ENCODE data around the gene PRKG1. TPM values are rescaled to one million over a fixed set of nuclear protein-coding genes. Genes with fewer than 3 reads are reported as not detected.

Gene PRKG1
- total and polyA plus RNA-seq, 2 experiments from 2014 or later: 10.7 to 21.8 TPM

DNA sequence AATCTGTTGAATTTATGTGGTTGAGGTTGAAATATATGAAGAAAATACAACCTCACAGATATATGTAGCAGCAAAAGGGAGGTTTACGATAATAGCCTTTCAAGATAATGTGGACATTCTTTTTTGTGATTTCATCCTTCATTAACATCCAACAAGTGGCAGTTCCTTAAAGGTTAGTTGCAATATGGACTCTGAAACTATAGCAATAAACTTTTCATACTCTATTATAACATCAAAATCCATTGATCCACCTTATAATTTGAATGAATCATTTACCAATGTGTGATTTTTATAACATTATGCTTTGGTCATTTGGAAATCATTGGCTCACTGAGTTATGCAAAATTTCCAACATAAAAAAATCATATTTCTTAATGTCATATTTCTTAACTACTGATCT lies 825.9 kb downstream of the PRKG1 start:
- Histone ChIP-seq H3F3A (ENCODE audit: insufficient read depth) (peaks cover 25% of the 10 kb centered on the region), H3K9me3 (ENCODE audit: low read depth) (no peaks in the 10 kb centered on the region), H3K4me1 (ENCODE audit: insufficient read depth) (peaks cover 28% of the 10 kb centered on the region), H3K79me2 (ENCODE audit: insufficient read depth) (no peaks in the 10 kb centered on the region), H4K20me1 (ENCODE audit: insufficient read depth) (no peaks in the 10 kb centered on the region), H3K4me3 (no peak overlapping the region), H3K4me2 (ENCODE audit: unreplicated experiment) (no peak overlapping the region), H3K9ac (no peak overlapping the region), H3K9me2 (ENCODE audit: insufficient read depth) (no peaks in the 10 kb centered on the region; the same call in 1 of the 2 replicates), H2AFZ (no peak overlapping the region), H3K27ac (no peak overlapping the region), H3K27me3 (replicated peaks; ENCODE audit: insufficient read depth) (no peaks in the 10 kb centered on the region), H3K36me3 (ENCODE audit: low read depth) (no peaks in the 10 kb centered on the region)
- DNase-seq: no peak
- 89 to 100% methylated on average over 1 of the region's 1 CpG for WGBS, 2 experiments (ENCODE audit: low coverage in 1 of 2, low lambda C conversion rate in 2 of 2, missing lambda C conversion rate in 2 of 2)
- TF ChIP-seq EZH2phosphoT487 (IDR thresholded peaks at IDR 0.05; ENCODE audit: insufficient read depth, low read depth): no peak
- no peak for TF ChIP-seq EZH2 (IDR thresholded peaks at IDR 0.05; ENCODE audit: insufficient read depth, poor library complexity, severe bottlenecking)
- in situ Hi-C loops (cut with MboI): no loop called here

DNA sequence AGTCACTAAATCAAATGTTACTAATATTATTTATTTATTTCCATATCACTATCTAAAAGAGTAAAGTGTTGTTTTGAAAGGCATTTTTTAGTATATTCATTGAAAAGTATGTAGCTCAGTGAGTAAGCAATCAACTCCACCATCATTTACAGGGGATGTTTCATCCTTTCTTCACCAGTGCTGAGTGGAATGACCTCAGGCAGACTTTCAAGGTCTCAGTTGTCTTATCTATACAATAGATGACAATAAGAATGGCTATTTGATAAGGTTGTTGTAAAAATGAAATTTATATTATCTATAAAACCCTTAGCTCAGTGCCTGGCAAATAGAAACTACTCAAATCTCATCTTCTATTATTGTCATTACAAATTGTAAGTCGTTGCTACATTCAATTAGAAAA lies 829.4 kb downstream of the PRKG1 start:
- no peak overlapping the region for H3K27ac ChIP-seq
- in situ Hi-C loops (cut with MboI): no loop called here
- H3K9ac ChIP-seq: no peak overlapping the region
- no peak overlapping the region for H2AFZ ChIP-seq
- 54 to 62% methylated on average over 1 of the region's 1 CpG for WGBS, 2 experiments (ENCODE audit: low coverage in 1 of 2, low lambda C conversion rate in 2 of 2, missing lambda C conversion rate in 2 of 2)
- no peak overlapping the region for H3K4me2 ChIP-seq (ENCODE audit: unreplicated experiment)
- H4K20me1 ChIP-seq (ENCODE audit: insufficient read depth): no peaks in the 10 kb centered on the region
- H3K27me3 ChIP-seq (replicated peaks; ENCODE audit: insufficient read depth): no peaks in the 10 kb centered on the region
- TF ChIP-seq EZH2phosphoT487 (IDR thresholded peaks at IDR 0.05; ENCODE audit: insufficient read depth, low read depth) (no peak), EZH2 (IDR thresholded peaks at IDR 0.05; ENCODE audit: insufficient read depth, poor library complexity, severe bottlenecking) (no peak)
- no peaks in the 10 kb centered on the region for H3K79me2 ChIP-seq (ENCODE audit: insufficient read depth)
- H3K4me1 ChIP-seq (ENCODE audit: insufficient read depth): no peaks in the 10 kb centered on the region
- no peak for DNase-seq
- H3F3A ChIP-seq (ENCODE audit: insufficient read depth): no peaks in the 10 kb centered on the region
- no peaks in the 10 kb centered on the region; the same call in 1 of the 2 replicates for H3K9me2 ChIP-seq (ENCODE audit: insufficient read depth)
- no peaks in the 10 kb centered on the region for H3K9me3 ChIP-seq (ENCODE audit: low read depth)
- H3K36me3 ChIP-seq (ENCODE audit: low read depth): no peaks in the 10 kb centered on the region
- H3K4me3 ChIP-seq: no peak overlapping the region

DNA sequence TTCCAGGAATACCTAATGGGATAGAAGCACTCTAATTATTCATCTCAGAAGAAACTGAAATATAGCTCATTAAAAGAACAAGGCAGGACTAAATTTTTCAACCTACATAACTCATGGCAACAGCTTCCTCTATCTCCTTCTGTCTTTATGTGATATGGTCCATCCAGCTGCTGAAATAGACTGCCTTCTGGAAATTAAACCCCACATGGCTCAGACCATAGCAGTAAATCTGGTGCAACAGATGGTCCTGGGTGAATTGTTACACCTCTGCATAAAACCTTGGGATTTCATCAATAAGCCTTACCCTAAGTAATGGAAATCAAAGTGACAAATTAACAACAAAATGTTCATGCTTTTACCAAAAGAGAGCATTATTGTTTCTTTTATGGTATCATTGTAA lies 830.7 kb downstream of the PRKG1 start:
- Histone ChIP-seq H3F3A (ENCODE audit: insufficient read depth) (no peaks in the 10 kb centered on the region), H3K79me2 (ENCODE audit: insufficient read depth) (no peaks in the 10 kb centered on the region), H3K4me3 (no peak overlapping the region), H3K9ac (no peak overlapping the region), H3K36me3 (ENCODE audit: low read depth) (no peaks in the 10 kb centered on the region), H3K9me3 (ENCODE audit: low read depth) (no peaks in the 10 kb centered on the region), H3K9me2 (ENCODE audit: insufficient read depth) (no peaks in the 10 kb centered on the region; the same call in 1 of the 2 replicates), H3K27me3 (replicated peaks; ENCODE audit: insufficient read depth) (no peaks in the 10 kb centered on the region), H3K27ac (no peak overlapping the region), H4K20me1 (ENCODE audit: insufficient read depth) (no peaks in the 10 kb centered on the region), H2AFZ (no peak overlapping the region), H3K4me1 (ENCODE audit: insufficient read depth) (peaks cover 2% of the 10 kb centered on the region; the same call in 1 of the 2 replicates), H3K4me2 (ENCODE audit: unreplicated experiment) (no peak overlapping the region)
- in situ Hi-C loops (cut with MboI): no loop called here
- TF ChIP-seq EZH2 (IDR thresholded peaks at IDR 0.05; ENCODE audit: insufficient read depth, poor library complexity, severe bottlenecking) (no peak), EZH2phosphoT487 (IDR thresholded peaks at IDR 0.05; ENCODE audit: insufficient read depth, low read depth) (no peak)
- DNase-seq: no peak

GRCh38 chr10:51907361-51907760 lies 833.1 kb downstream of the PRKG1 start:
- Histone ChIP-seq H3F3A (ENCODE audit: insufficient read depth) (0 out of 2 replicates have a peak, but pooled peaks cover 5% of the 10 kb centered on the region), H3K9me3 (ENCODE audit: low read depth) (no peaks in the 10 kb centered on the region), H3K4me3 (no peak overlapping the region), H4K20me1 (ENCODE audit: insufficient read depth) (no peaks in the 10 kb centered on the region), H2AFZ (no peak overlapping the region), H3K9me2 (ENCODE audit: insufficient read depth) (no peaks in the 10 kb centered on the region; the same call in 1 of the 2 replicates), H3K4me2 (ENCODE audit: unreplicated experiment) (no peak overlapping the region), H3K27ac (no peak overlapping the region), H3K4me1 (ENCODE audit: insufficient read depth) (peaks cover 8% of the 10 kb centered on the region), H3K79me2 (ENCODE audit: insufficient read depth) (no peaks in the 10 kb centered on the region), H3K27me3 (replicated peaks; ENCODE audit: insufficient read depth) (no peaks in the 10 kb centered on the region), H3K36me3 (ENCODE audit: low read depth) (no peaks in the 10 kb centered on the region), H3K9ac (no peak overlapping the region)
- no peak for DNase-seq
- in situ Hi-C loops (cut with MboI): no loop called here
- 58 to 66% methylated on average over 2 of the region's 2 CpGs for WGBS, 2 experiments (ENCODE audit: low coverage in 1 of 2, low lambda C conversion rate in 2 of 2, missing lambda C conversion rate in 2 of 2)
- TF ChIP-seq EZH2 (IDR thresholded peaks at IDR 0.05; ENCODE audit: insufficient read depth, poor library complexity, severe bottlenecking) (no peak), EZH2phosphoT487 (IDR thresholded peaks at IDR 0.05; ENCODE audit: insufficient read depth, low read depth) (no peak)

GRCh38 chr10:51910189-51910588 lies 835.9 kb downstream of the PRKG1 start:
- Histone ChIP-seq H2AFZ (no peak overlapping the region), H3K79me2 (ENCODE audit: insufficient read depth) (no peaks in the 10 kb centered on the region), H3K27ac (no peak overlapping the region), H3K36me3 (ENCODE audit: low read depth) (no peaks in the 10 kb centered on the region), H3K4me1 (ENCODE audit: insufficient read depth) (peaks cover 13% of the 10 kb centered on the region), H3K4me3 (no peak overlapping the region), H3K27me3 (replicated peaks; ENCODE audit: insufficient read depth) (no peaks in the 10 kb centered on the region), H3K4me2 (ENCODE audit: unreplicated experiment) (no peak overlapping the region), H3K9ac (no peak overlapping the region), H3F3A (ENCODE audit: insufficient read depth) (peaks cover 13% of the 10 kb centered on the region; the same call in 1 of the 2 replicates), H3K9me2 (ENCODE audit: insufficient read depth) (no peaks in the 10 kb centered on the region), H4K20me1 (ENCODE audit: insufficient read depth) (no peaks in the 10 kb centered on the region), H3K9me3 (ENCODE audit: low read depth) (no peaks in the 10 kb centered on the region)
- no peak for TF ChIP-seq EZH2 (IDR thresholded peaks at IDR 0.05; ENCODE audit: insufficient read depth, poor library complexity, severe bottlenecking)
- TF ChIP-seq EZH2phosphoT487 (IDR thresholded peaks at IDR 0.05; ENCODE audit: insufficient read depth, low read depth): no peak
- in situ Hi-C loops (cut with MboI): no loop called here
- peak; percentile 24 for DNase-seq

Measured in GM23248 (cell line).